GM10248 (cell line): ENCODE data around the gene PDE6B.

Experiments
- CTCF ChIA-PET: fragments of 300-600 bp; sonication (Branson Sonifier 250); formaldehyde crosslinking; extraction: SDS; loops from one replicate; lab custom pipeline; 2021; ENCODE audit warnings: antibody characterized with exemption; lab: Yijun Ruan, JAX
- POLR2A ChIA-PET: fragments of 350-650 bp; sonication (Branson Sonifier 250); formaldehyde crosslinking; extraction: SDS; loops from one replicate; lab custom pipeline; 2020; ENCODE audit warnings: antibody characterized with exemption; lab: Yijun Ruan, JAX
- DNase-seq: peaks from one replicate; pipeline ENCODE4 v3.0.0; 2012; ENCODE audit errors: extremely low spot score
- CTCF ChIP-seq: IDR thresholded peaks from 2 replicates; pipeline ENCODE4 v1.5.1; 2012; ENCODE audit warnings: mild to moderate bottlenecking, low read depth; ENCODE audit errors: extremely low read depth, missing control alignments, control extremely low read depth

The PDE6B gene

DNA sequence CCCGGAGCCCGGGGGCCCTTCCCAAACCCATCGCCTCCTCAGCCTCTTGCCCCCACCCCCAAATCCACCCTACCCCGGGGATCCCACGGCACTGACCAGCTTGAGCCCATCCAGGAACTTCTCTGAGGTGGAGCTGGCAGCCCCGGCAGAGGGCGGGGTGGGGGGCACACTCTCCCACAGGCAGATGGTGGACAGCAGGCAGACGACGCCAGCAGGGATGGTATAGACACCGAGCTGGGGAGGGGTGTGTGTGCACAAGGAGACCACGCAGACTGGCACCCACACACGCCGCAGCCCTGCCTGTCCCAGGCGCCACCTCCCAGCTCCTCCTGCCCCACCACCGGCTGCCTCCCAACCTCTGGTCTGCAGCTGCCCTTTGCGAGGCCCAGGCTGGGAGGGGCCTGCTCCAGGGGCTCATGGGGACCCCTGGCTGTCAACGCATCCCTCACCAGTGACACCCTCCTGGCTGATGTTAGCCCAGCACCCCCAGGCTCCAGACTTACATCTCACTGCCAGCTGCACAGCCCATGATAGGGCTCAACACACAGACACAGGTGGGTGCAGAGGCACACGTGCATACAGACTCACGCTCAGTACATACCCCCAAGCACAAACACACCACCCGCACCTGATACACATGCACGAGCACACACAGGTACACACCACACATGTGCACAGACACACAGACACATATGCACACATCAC lies 59.4 kb downstream of the PDE6B start:
- CTCF ChIA-PET: interaction anchor here (1.3 to 3.1 kb wide), 3 partner anchors 9 to 16 kb away, joined by 4 to 15 read pairs (median 13); partner anchors contain the start of genes ATP5ME and MYL5
- no peak for DNase-seq
- POLR2A ChIA-PET: no interaction called here
- no peak for TF ChIP-seq CTCF

- ChIA-PET POLR2A (no interaction called here), CTCF (interaction anchor here (2.8 to 3.1 kb wide), 2 partner anchors 11 to 15 kb away, joined by 13 to 15 read pairs; partner anchors contain the start of genes ATP5ME and MYL5)
- no peak for TF ChIP-seq CTCF
- no peak for DNase-seq
Observed at GRCh38 chr4:685679-686412, 60.5 kb downstream of the PDE6B start.

DNA sequence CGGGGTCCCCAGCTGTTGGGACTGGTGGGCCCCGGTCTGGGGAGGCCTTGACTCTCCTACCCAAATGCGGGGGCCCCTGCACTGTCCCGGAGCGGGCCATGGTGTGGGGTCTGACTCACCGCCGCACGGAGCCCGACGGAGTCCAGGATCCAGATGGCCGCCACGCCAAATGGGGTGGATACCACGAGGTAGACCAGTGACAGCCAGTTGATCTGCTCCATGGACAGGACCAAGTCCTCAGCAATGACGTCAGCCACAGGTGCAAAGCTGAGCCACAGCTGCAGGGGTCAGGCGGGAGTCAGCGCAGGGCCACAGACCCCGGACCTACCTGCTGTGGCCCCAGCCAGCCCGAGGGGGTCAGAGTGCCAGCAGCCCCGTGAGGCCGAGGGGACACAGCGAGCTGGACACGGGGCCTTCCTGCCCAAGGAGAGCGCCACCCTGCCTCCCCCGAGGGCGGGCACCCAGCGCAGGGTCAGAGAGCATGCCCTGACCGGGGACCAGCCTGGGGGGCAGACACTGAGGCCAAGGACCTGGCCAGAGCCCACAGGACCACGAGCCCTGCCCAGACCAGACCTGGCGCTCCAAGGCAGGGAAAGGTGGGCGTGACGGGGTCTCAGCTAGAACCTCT lies 61.2 kb downstream of the PDE6B start:
- POLR2A ChIA-PET: no interaction called here
- TF ChIP-seq CTCF: no peak
- no peak for DNase-seq
- CTCF ChIA-PET: interaction anchor here (1.2 to 3.1 kb wide), 3 partner anchors 8 to 12 kb away, joined by 3 to 15 read pairs (median 14); partner anchors contain the start of genes ATP5ME and MYL5

- ChIA-PET CTCF (interaction anchor here (1.2 to 2.0 kb wide), 2 partner anchors 9 to 12 kb away, joined by 3 to 14 read pairs; partner anchors contain the start of genes ATP5ME and MYL5), POLR2A (no interaction called here)
- DNase-seq: no peak
- TF ChIP-seq CTCF: no peak
Observed at GRCh38 chr4:687048-687970, 61.9 kb downstream of the PDE6B start.

DNA sequence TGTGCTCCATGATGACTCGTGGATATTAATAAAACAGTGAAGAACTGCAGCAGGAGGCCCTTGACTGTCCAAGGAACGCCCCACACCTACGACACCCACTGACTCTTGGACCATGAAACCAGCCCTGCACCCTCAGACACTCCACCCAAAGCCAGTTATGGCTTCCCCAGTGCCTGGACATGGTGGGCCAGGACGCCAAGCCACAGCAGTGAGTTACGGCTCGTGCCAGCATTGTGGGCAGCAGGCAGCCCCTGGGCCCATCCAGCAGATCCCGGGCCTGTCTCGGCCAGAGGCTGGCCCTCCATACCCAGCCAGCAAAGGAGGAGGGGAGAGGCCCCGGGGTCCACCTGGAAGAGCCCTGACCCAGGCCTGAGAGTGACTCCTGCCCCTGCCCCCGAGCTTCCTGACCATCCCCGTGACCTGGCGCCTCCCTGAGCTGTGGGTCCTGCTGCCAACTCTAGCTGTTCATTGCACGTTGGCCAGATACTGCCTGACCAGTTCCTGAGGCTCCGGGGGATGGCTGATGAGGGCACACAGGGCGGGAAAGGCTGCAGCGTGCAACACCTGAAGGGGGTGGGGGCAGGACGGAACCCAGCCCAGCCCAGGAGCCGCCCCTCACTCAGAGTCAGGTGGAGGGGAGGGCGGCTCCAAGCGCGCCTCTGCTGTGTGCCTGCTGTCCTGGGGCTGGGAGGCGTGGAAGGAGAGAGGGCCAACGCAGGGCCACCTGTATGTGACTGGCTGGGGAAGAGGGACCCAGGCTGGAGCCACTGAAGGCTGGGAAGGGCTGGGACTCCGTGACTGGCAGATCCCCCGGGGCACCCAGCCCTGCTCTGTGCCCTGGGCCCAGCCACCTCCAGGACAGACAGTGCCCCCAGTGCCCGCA lies 62.8 kb downstream of the PDE6B start:
- no peak for DNase-seq
- ChIA-PET POLR2A (no interaction called here), CTCF (interaction anchor here (2.0 kb wide), 1 partner anchor 13 kb away, joined by 14 read pairs; the partner anchor contains the start of genes ATP5ME and MYL5)
- TF ChIP-seq CTCF: no peak
